ENCODE results near the gene TBC1D19.

- TF ChIP-seq RAD21 (CRISPR knock-in tag; conservative IDR thresholded peaks at IDR 0.05 in 1 of 2, IDR thresholded peaks at IDR 0.05 in 1 of 2), result no peak
- no peak for TF ChIP-seq ZNF57 (CRISPR knock-in tag; IDR thresholded peaks at IDR 0.05)
- TF ChIP-seq CTCF (IDR thresholded peaks at IDR 0.05 in 2 of 3, conservative IDR thresholded peaks at IDR 0.05 in 1 of 3; ENCODE audit: insufficient read depth in 2 of 3, low read depth in 1 of 3, low read length in 3 of 3), result no peak
- TF ChIP-seq E2F4 (CRISPR knock-in tag; IDR thresholded peaks at IDR 0.05; ENCODE audit: low read depth), result no peak
- no peak for TF ChIP-seq HCFC1 (IDR thresholded peaks at IDR 0.05; ENCODE audit: low read depth, low read length)
- TF ChIP-seq SOX6 (IDR thresholded peaks at IDR 0.05), result no peak
- TF ChIP-seq NR4A1 (CRISPR knock-in tag; IDR thresholded peaks at IDR 0.05), result no peak
- TF ChIP-seq NR4A1 (tag; IDR thresholded peaks at IDR 0.05), result no peak
These were observed 80.0 kb downstream of the TBC1D19 start for GRCh38 chr4:26663888-26664287.
